Ishikawa (cell line): Measurements from ENCODE around the gene AIPL1.

Source experiments
- CEBPB ChIP-seq: IDR thresholded peaks from 2 replicates; pipeline ENCODE4 v1.6.1; 2012
- CREB1 ChIP-seq: IDR thresholded peaks from 2 replicates; pipeline ENCODE4 v1.6.1; 2012; ENCODE audit warnings: low read depth
- EGR1 ChIP-seq: IDR thresholded peaks from 2 replicates; pipeline ENCODE4 v1.6.1; 2012
- EP300 ChIP-seq: IDR thresholded peaks from 2 replicates; pipeline ENCODE4 v1.6.1; 2012; ENCODE audit warnings: borderline replicate concordance
- NFIC ChIP-seq: IDR thresholded peaks from 2 replicates; pipeline ENCODE4 v1.6.1; 2012
- RAD21 ChIP-seq: IDR thresholded peaks from 2 replicates; pipeline ENCODE4 v1.6.1; 2012; ENCODE audit warnings: low read depth
- TAF1 ChIP-seq: IDR thresholded peaks from 2 replicates; pipeline ENCODE4 v1.6.1; 2012; ENCODE audit warnings: low read depth, mild to moderate bottlenecking
- TCF12 ChIP-seq: IDR thresholded peaks from 2 replicates; pipeline ENCODE4 v1.6.1; 2012; ENCODE audit warnings: low read depth
- TEAD4 ChIP-seq: IDR thresholded peaks from 2 replicates; pipeline ENCODE4 v1.6.1; 2012
- YY1 ChIP-seq: IDR thresholded peaks from 2 replicates; pipeline ENCODE4 v1.6.1; 2012; ENCODE audit warnings: low read depth
- ZBTB7A ChIP-seq: IDR thresholded peaks from 2 replicates; pipeline ENCODE4 v1.6.1; 2012; ENCODE audit warnings: low read depth
- TF ChIP-seq, protein P1 (sequence below): IDR thresholded peaks from 2 replicates; pipeline ENCODE4 v1.6.1; 2012
- TF ChIP-seq, protein P2 (sequence below): IDR thresholded peaks from 2 replicates; pipeline ENCODE4 v1.6.1; 2012; ENCODE audit warnings: low read depth, mild to moderate bottlenecking
- TF ChIP-seq, protein P3 (sequence below): IDR thresholded peaks from 2 replicates; pipeline ENCODE4 v1.6.1; 2012

- no peak for TF ChIP-seq YY1
- TF ChIP-seq CREB1: no peak
- TF ChIP-seq, protein P1, sequence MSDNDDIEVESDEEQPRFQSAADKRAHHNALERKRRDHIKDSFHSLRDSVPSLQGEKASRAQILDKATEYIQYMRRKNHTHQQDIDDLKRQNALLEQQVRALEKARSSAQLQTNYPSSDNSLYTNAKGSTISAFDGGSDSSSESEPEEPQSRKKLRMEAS: no peak
- no peak for TF ChIP-seq EGR1
- TF ChIP-seq TAF1: no peak
- no peak for TF ChIP-seq NFIC
- TF ChIP-seq EP300: no peak
- TF ChIP-seq, protein P2, sequence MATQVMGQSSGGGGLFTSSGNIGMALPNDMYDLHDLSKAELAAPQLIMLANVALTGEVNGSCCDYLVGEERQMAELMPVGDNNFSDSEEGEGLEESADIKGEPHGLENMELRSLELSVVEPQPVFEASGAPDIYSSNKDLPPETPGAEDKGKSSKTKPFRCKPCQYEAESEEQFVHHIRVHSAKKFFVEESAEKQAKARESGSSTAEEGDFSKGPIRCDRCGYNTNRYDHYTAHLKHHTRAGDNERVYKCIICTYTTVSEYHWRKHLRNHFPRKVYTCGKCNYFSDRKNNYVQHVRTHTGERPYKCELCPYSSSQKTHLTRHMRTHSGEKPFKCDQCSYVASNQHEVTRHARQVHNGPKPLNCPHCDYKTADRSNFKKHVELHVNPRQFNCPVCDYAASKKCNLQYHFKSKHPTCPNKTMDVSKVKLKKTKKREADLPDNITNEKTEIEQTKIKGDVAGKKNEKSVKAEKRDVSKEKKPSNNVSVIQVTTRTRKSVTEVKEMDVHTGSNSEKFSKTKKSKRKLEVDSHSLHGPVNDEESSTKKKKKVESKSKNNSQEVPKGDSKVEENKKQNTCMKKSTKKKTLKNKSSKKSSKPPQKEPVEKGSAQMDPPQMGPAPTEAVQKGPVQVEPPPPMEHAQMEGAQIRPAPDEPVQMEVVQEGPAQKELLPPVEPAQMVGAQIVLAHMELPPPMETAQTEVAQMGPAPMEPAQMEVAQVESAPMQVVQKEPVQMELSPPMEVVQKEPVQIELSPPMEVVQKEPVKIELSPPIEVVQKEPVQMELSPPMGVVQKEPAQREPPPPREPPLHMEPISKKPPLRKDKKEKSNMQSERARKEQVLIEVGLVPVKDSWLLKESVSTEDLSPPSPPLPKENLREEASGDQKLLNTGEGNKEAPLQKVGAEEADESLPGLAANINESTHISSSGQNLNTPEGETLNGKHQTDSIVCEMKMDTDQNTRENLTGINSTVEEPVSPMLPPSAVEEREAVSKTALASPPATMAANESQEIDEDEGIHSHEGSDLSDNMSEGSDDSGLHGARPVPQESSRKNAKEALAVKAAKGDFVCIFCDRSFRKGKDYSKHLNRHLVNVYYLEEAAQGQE: no peak
- no peak for TF ChIP-seq ZBTB7A
- TF ChIP-seq RAD21: no peak
- TF ChIP-seq, protein P3, sequence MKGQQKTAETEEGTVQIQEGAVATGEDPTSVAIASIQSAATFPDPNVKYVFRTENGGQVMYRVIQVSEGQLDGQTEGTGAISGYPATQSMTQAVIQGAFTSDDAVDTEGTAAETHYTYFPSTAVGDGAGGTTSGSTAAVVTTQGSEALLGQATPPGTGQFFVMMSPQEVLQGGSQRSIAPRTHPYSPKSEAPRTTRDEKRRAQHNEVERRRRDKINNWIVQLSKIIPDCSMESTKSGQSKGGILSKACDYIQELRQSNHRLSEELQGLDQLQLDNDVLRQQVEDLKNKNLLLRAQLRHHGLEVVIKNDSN: no peak
- no peak for TF ChIP-seq CEBPB
- no peak for TF ChIP-seq TCF12
- no peak for TF ChIP-seq TEAD4
Observed at GRCh38 chr17:6428207-6428965, 6.5 kb downstream of the AIPL1 start.
